Coronary artery (tissue), 2 donors: ENCODE results near the gene STYK1.

Experiments used
- DNase-seq: peaks from one replicate; pipeline ENCODE4 v3.0.0-alpha.2; 2017; ENCODE audit warnings: low spot score
- H3K27ac ChIP-seq, 2 donors: fragments of 200-600 bp; sonication (generic); one replicate each; pipeline ENCODE4 v1.5.1; 2016 to 2019
- H3K4me3 ChIP-seq: fragments of 200-600 bp; sonication (generic); 2 replicates; pipeline ENCODE4 v1.5.1; 2016; ENCODE audit warnings: mild to moderate bottlenecking, moderate library complexity
- TF ChIP-seq, protein P1 (sequence below): fragments of 200-600 bp; sonication (generic); IDR thresholded peaks from one replicate; pipeline ENCODE4 v1.5.1; 2019; ENCODE audit warnings: antibody characterized with exemption

Gene STYK1

GRCh38 chr12:10673659-10674384 is at the start of gene STYK1:
TSS of gene STYK1 (minus strand) at chr12:10674052. CDS start at chr12:10634618, 39,434 bp downstream.
- no peak within 1 kb of the TSS for H3K27ac ChIP-seq
- DNase-seq: no peak

GRCh38 chr12:10722905-10723746 is 49.3 kb upstream of the STYK1 start, which contains the start of gene YBX3:
TSS of gene YBX3 (minus strand) at chr12:10723323. CDS start at chr12:10723111, 212 bp downstream.
- H3K27ac ChIP-seq: peak within 1 kb of the TSS; percentile 99
- TF ChIP-seq, protein P1, sequence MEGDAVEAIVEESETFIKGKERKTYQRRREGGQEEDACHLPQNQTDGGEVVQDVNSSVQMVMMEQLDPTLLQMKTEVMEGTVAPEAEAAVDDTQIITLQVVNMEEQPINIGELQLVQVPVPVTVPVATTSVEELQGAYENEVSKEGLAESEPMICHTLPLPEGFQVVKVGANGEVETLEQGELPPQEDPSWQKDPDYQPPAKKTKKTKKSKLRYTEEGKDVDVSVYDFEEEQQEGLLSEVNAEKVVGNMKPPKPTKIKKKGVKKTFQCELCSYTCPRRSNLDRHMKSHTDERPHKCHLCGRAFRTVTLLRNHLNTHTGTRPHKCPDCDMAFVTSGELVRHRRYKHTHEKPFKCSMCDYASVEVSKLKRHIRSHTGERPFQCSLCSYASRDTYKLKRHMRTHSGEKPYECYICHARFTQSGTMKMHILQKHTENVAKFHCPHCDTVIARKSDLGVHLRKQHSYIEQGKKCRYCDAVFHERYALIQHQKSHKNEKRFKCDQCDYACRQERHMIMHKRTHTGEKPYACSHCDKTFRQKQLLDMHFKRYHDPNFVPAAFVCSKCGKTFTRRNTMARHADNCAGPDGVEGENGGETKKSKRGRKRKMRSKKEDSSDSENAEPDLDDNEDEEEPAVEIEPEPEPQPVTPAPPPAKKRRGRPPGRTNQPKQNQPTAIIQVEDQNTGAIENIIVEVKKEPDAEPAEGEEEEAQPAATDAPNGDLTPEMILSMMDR: no peak
- H3K4me3 ChIP-seq: peak within 1 kb of the TSS; percentile 95
- peak; percentile 93 for DNase-seq

More at GRCh38 chr12:10673659-10674384, at the start of gene STYK1:
- TF ChIP-seq, protein P1: peak; percentile 39
- peak within 1 kb of the TSS; percentile 61 for H3K4me3 ChIP-seq

DNA sequence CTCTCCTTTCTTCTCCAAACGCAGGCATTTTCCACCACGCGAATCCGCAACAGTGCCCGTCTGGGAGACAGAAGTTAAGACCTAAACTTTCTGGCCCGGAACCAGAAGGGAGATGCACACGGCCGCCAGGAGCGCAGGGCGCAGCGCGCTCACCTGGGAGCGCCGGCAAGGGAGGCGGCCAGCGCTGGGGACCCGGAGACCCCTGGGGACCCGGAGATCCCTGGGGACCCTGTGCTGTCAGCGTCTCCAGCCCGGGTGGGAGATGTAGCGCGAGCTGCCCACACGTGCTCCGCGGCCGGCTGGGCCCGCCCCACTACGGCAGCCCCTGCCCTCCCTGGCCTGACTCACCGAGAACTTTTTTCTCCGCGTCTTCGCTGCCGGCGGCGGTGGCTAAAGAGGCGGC is 48.7 kb upstream of the STYK1 start:
- Histone ChIP-seq H3K27ac (peak overlapping the region; percentile 99), H3K4me3 (peak overlapping the region; percentile 95)
- peak; percentile 82 for DNase-seq
- TF ChIP-seq, protein P1: no peak

DNA sequence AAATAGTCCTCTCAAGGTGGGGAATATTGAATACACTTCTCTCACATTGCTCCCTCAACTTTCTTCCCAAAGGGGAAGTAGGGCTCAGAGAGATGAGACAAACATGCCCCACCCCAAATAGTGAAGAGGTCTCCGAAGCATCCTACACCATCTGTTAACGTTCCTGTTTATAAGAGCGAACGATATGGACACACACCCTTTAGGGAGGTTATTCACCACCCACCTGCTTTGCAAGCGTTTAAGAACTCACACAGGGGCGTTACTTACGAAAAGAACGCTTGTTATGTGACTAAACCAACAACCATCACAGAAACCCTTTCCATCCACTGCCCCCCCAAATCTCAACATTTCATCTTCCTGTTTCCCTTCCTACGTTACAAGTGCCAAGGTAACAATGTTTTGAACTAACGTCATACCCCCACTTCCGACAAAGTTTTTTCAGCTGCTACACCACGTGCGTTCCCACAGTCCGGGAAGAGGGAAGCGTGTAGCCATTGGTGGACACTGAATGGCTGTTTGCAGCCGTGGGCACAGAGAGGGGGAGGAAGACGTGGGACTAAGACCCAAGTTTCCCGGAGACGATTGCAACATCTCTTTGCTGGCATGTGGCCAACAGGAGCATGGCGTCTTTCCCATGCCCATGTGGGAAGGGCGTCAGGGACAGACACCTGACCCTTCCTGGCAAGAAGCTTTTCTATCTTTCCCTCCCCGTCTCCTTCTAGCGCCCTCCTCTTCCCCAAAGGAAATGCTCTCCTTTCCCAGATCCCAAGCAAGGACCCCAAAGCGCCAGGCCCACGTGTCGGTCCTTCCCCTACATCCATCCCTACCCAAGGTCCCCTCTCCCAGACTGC is 48.0 kb upstream of the STYK1 start:
- Histone ChIP-seq H3K27ac (peak overlapping the region; percentile 99), H3K4me3 (peak overlapping the region; percentile 95)
- TF ChIP-seq, protein P1: no peak
- DNase-seq: peak; percentile 99

DNA sequence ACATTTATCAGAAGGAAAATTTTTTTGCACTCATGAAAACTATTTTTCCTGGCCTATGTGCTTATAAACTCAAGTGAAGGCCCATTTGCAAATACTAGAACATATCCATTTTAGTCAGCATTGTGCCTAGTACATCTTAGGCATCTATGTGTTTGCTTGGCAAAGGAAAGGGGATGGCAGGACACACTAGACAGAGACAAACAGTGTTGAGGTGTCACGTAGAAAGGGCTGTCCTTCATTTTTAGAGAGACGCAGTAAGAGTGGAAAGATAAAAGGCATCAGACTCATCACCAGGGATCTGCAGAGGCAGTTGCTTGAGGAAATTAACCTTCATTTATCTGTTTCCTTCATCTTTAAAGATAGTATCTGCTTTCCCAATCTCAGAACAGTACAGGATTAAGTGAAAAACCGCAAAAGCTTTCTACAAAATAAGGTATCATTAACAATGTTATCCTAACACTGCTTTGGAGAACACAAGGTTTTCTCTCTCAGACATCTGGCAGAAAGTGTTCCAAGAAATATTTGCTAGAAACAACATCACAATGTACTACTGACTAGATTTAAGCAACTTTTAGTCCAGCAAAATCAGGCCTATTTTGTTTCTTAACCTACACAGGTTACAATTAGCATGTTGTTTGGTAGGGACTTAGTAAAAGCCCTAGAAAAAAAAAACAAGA is 47.3 kb upstream of the STYK1 start:
- peak overlapping the region; percentile 95 for H3K4me3 ChIP-seq
- TF ChIP-seq, protein P1: no peak
- peak overlapping the region; percentile 99 for H3K27ac ChIP-seq
- DNase-seq: no peak

GRCh38 chr12:10719482-10719881 is 45.6 kb upstream of the STYK1 start:
- TF ChIP-seq, protein P1: no peak
- no peak for DNase-seq
- H3K4me3 ChIP-seq: no peak overlapping the region
- peak overlapping the region in 1 of 2 donors; percentile 99 for H3K27ac ChIP-seq
